Right atrium auricular region (tissue), 2 donors: ENCODE data around the gene GRIK1. TPM values are rescaled to one million over a fixed set of nuclear protein-coding genes. Genes with fewer than 3 reads are reported as not detected.

Experiments
- DNase-seq: peaks from one replicate; pipeline ENCODE4 v3.0.0-alpha.2; 2019; ENCODE audit warnings: low spot score
- H3K27ac ChIP-seq, 2 donors: fragments of 200-600 bp; sonication (generic); 1 replicate in 1 of 2; 2 replicates in 1 of 2; pipeline ENCODE4 v1.5.1; 2016 to 2019
- H3K27me3 ChIP-seq, 2 donors: fragments of 200-600 bp; sonication (generic); one replicate each; pipeline versions ENCODE4 v1.5.1 to v1.6.0; 2017 to 2019
- H3K36me3 ChIP-seq: fragments of 200-600 bp; sonication (generic); one replicate; pipeline ENCODE4 v1.5.1; 2016
- H3K4me1 ChIP-seq, 2 donors: fragments of 200-600 bp; sonication (generic); one replicate each; pipeline versions ENCODE4 v1.5.1 to v1.6.0; 2017 to 2019
- H3K4me3 ChIP-seq, 2 donors: fragments of 200-600 bp; sonication (generic); 1 replicate in 1 of 2; 2 replicates in 1 of 2; pipeline ENCODE4 v1.5.1; 2017 to 2019; ENCODE audit warnings: mild to moderate bottlenecking in 1 of 2, moderate library complexity in 1 of 2
- H3K9me3 ChIP-seq, 2 donors: fragments of 200-600 bp; sonication (generic); one replicate each; pipeline ENCODE4 v1.5.1; 2019
- total RNA-seq, 2 donors: library from RNA; depleted of rRNA; stranded (reverse); fragments of >200 nt; gene quantifications; one replicate each; pipeline ENCODE4 v1.1.0, GENCODE V29; 2016
- TF ChIP-seq, protein P1 (sequence below), 2 donors: fragments of 200-600 bp; sonication (generic); IDR thresholded peaks; one replicate each; pipeline ENCODE4 v1.5.1; 2019; ENCODE audit warnings: antibody characterized with exemption in 2 of 2

Gene GRIK1
- total RNA-seq, 2 donors from 2014 or later: not detected

- H3K4me3 ChIP-seq: no peak overlapping the region
- DNase-seq: no peak
- no peaks in the 10 kb centered on the region for H3K4me1 ChIP-seq
- H3K9me3 ChIP-seq: no peaks in the 10 kb centered on the region
- H3K27ac ChIP-seq: no peak overlapping the region
- TF ChIP-seq, protein P1, sequence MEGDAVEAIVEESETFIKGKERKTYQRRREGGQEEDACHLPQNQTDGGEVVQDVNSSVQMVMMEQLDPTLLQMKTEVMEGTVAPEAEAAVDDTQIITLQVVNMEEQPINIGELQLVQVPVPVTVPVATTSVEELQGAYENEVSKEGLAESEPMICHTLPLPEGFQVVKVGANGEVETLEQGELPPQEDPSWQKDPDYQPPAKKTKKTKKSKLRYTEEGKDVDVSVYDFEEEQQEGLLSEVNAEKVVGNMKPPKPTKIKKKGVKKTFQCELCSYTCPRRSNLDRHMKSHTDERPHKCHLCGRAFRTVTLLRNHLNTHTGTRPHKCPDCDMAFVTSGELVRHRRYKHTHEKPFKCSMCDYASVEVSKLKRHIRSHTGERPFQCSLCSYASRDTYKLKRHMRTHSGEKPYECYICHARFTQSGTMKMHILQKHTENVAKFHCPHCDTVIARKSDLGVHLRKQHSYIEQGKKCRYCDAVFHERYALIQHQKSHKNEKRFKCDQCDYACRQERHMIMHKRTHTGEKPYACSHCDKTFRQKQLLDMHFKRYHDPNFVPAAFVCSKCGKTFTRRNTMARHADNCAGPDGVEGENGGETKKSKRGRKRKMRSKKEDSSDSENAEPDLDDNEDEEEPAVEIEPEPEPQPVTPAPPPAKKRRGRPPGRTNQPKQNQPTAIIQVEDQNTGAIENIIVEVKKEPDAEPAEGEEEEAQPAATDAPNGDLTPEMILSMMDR (IDR thresholded peaks at IDR 0.05): no peak
- H3K27me3 ChIP-seq: no peaks in the 10 kb centered on the region
- no peaks in the 10 kb centered on the region for H3K36me3 ChIP-seq
Observed at GRCh38 chr21:29637553-29637952, 302.2 kb downstream of the GRIK1 start.

DNA sequence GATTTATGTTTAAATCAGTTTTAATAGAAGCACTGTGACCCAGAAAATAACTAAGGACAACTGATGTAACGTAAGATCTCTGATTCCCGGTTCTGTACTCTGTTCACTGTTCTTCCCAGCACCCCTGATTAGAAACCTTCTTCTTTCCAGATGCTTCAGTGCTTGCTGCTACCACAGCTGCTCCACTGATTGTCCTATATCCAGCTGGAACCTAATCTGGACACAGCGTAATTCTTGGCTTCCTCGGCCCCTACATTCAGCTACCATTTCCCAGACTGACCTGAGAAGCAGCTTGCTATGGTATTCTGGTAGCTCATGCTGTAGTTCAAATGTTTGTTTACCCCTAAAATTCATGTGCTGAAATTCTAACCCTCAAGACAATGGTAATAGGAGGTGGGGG is 302.7 kb downstream of the GRIK1 start:
- H3K9me3 ChIP-seq: no peaks in the 10 kb centered on the region

DNA sequence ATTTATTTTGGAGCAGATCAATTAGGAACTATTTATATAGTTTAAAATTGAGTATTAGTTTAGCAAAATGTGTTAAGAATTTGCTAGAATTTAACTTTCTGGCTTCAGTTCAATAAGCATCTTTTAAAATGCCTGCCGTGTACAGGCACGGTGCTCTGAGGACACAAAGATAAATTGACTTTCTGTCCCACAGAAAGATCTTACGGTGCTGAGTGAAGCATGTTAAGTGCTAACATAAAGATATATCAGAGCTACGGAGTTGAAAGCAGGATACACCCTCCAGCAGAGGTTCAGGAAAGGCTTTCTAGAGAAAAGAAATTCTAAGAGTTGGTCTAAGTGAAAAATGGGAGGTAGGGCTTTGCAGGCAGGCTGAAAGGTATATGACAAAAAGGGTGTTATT is 305.4 kb downstream of the GRIK1 start:
- no peak for DNase-seq
- H3K27ac ChIP-seq: no peak overlapping the region
- no peak overlapping the region for H3K4me3 ChIP-seq
- no peaks in the 10 kb centered on the region for H3K27me3 ChIP-seq
- no peaks in the 10 kb centered on the region for H3K36me3 ChIP-seq
- no peaks in the 10 kb centered on the region for H3K4me1 ChIP-seq
- TF ChIP-seq, protein P1 (IDR thresholded peaks at IDR 0.05): no peak
- no peaks in the 10 kb centered on the region for H3K9me3 ChIP-seq

More for the DNA sequence above, 302.7 kb downstream of the GRIK1 start:
- no peaks in the 10 kb centered on the region for H3K36me3 ChIP-seq
- no peak overlapping the region for H3K27ac ChIP-seq
- H3K4me1 ChIP-seq: no peaks in the 10 kb centered on the region
- H3K27me3 ChIP-seq: no peaks in the 10 kb centered on the region
- no peak overlapping the region for H3K4me3 ChIP-seq
- DNase-seq: no peak
- TF ChIP-seq, protein P1 (IDR thresholded peaks at IDR 0.05): no peak

GRCh38 chr21:29633756-29634155 is 306.0 kb downstream of the GRIK1 start:
- DNase-seq: no peak
- no peaks in the 10 kb centered on the region for H3K36me3 ChIP-seq
- no peaks in the 10 kb centered on the region for H3K4me1 ChIP-seq
- no peak overlapping the region for H3K27ac ChIP-seq
- no peaks in the 10 kb centered on the region for H3K27me3 ChIP-seq
- no peaks in the 10 kb centered on the region for H3K9me3 ChIP-seq
- no peak overlapping the region for H3K4me3 ChIP-seq
- TF ChIP-seq, protein P1 (IDR thresholded peaks at IDR 0.05): no peak

DNA sequence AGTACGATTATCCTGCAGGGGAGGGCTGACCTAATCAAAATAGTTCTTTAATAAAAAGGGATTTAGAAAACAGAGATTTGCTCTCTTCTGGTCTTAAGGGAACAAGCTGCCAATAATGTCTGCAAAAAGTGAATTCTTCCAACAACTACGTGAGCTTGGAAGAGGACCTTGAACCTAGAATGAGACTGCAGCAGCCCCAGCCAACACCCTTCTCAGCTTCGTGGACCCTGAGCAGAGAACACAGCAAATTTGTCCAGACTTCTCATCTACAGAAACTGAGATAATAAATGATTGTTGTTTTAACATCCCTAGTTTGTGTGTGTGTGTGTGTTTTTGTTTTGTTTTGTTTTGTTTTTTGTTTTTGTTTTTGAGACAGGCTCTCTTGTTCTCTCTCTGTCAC is 309.4 kb downstream of the GRIK1 start:
- DNase-seq: no peak
- no peaks in the 10 kb centered on the region for H3K36me3 ChIP-seq
- H3K9me3 ChIP-seq: no peaks in the 10 kb centered on the region
- no peak overlapping the region for H3K27ac ChIP-seq
- TF ChIP-seq, protein P1 (IDR thresholded peaks at IDR 0.05): no peak
- no peak overlapping the region for H3K4me3 ChIP-seq
- no peaks in the 10 kb centered on the region for H3K4me1 ChIP-seq
- no peaks in the 10 kb centered on the region for H3K27me3 ChIP-seq

- TF ChIP-seq, protein P1 (IDR thresholded peaks at IDR 0.05): no peak
- Histone ChIP-seq H3K4me1 (no peaks in the 10 kb centered on the region), H3K36me3 (no peaks in the 10 kb centered on the region), H3K27ac (no peak overlapping the region), H3K4me3 (no peak overlapping the region), H3K27me3 (no peaks in the 10 kb centered on the region), H3K9me3 (no peaks in the 10 kb centered on the region)
- DNase-seq: no peak
Observed at GRCh38 chr21:29627905-29628304, 311.9 kb downstream of the GRIK1 start.
